Epidermal melanocyte (primary cell): ENCODE results near the gene ITGB1BP1.
"Not testable (repeated sequence)": the region's sequence is repeated elsewhere in the genome, so short reads cannot be mapped to it uniquely, and the experiment has no call there.

Source experiments
- DNase-seq: peaks from one replicate; pipeline ENCODE4 v3.0.0; 2011; ENCODE audit warnings: low spot score; ENCODE audit not compliant: insufficient read length

ITGB1BP1 gene

GRCh38 chr2:9401059-9401547 lies 22.2 kb downstream of the ITGB1BP1 start:
- no peak for DNase-seq

GRCh38 chr2:9400268-9401058 lies 22.9 kb downstream of the ITGB1BP1 start:
- DNase-seq: no peak

GRCh38 chr2:9398881-9399780 lies 24.2 kb downstream of the ITGB1BP1 start:
- DNase-seq: peak; percentile 77

- DNase-seq: not testable (repeated sequence)
These were observed 25.1 kb downstream of the ITGB1BP1 start for GRCh38 chr2:9398251-9398650.

- DNase-seq: no peak
These were observed 26.1 kb downstream of the ITGB1BP1 start for GRCh38 chr2:9397201-9397600.

GRCh38 chr2:9394816-9395215 lies 28.5 kb downstream of the ITGB1BP1 start:
- DNase-seq: no peak

- DNase-seq: no peak
These were observed 30.2 kb downstream of the ITGB1BP1 start for GRCh38 chr2:9392898-9393765.

- DNase-seq: no peak
These were observed 31.2 kb downstream of the ITGB1BP1 start for GRCh38 chr2:9391961-9392720.

- DNase-seq: peak; percentile 67
These were observed 32.3 kb downstream of the ITGB1BP1 start for GRCh38 chr2:9390991-9391390.

GRCh38 chr2:9390151-9390850 lies 33.0 kb downstream of the ITGB1BP1 start:
- no peak for DNase-seq

GRCh38 chr2:9388950-9389911 lies 34.1 kb downstream of the ITGB1BP1 start:
- DNase-seq: no peak

- DNase-seq: no peak
These were observed 35.1 kb downstream of the ITGB1BP1 start for GRCh38 chr2:9388199-9388681.

- DNase-seq: no peak
These were observed 37.5 kb downstream of the ITGB1BP1 start for GRCh38 chr2:9385841-9386240.

GRCh38 chr2:9384521-9384920 lies 38.8 kb downstream of the ITGB1BP1 start:
- no peak for DNase-seq

- no peak for DNase-seq
These were observed 40.6 kb downstream of the ITGB1BP1 start for GRCh38 chr2:9382604-9383235.

- no peak for DNase-seq
These were observed 42.4 kb downstream of the ITGB1BP1 start for GRCh38 chr2:9380702-9381628.

GRCh38 chr2:9379391-9379755 lies 44.0 kb downstream of the ITGB1BP1 start:
- no peak for DNase-seq
